HCT116 (cell line): Measurements from ENCODE around the gene SLC22A23. TPM values are rescaled to one million over a fixed set of nuclear protein-coding genes. Genes with fewer than 3 reads are reported as not detected.

Source experiments
- ATAC-seq: fragments of 200-7000 bp; cut with Tn5 transposase; 2 replicates; pipeline ENCODE4 v1.9.1; 2020; ENCODE audit warnings: mild to moderate bottlenecking, moderate library complexity
- BruUV-seq: library from RNA; stranded (reverse); fragments of 400-500 nt; replicated peaks from 2 replicates; lab custom pipeline; 2021; lab: Mats Ljungman, UMichigan
- CTCF ChIA-PET: fragments of 300-600 bp; sonication (Branson Sonifier 250); formaldehyde crosslinking; loops from one replicate; lab custom pipeline; 2021; ENCODE audit warnings: antibody characterized with exemption; lab: Charles Lee
- POLR2A ChIA-PET: fragments of 300-600, 350-600 bp; sonication (Branson Sonifier 250); formaldehyde crosslinking; loops from one replicate; lab custom pipeline; 2021; ENCODE audit warnings: antibody characterized with exemption; lab: Charles Lee
- RAD21 ChIA-PET, 2 experiments: fragments of 300-600 bp; sonication (Branson Sonifier 250); formaldehyde crosslinking; loops; one replicate each; lab custom pipeline; 2023; ENCODE audit warnings: low total read pairs in 2 of 2; ENCODE audit not compliant: uncharacterized antibody in 2 of 2, unreplicated experiment in 2 of 2, low non-redundant PET in 1 of 2; lab: Charles Lee
- DNase-seq: peaks from one replicate; pipeline ENCODE4 v3.0.0-alpha.2; 2010; ENCODE audit warnings: low read depth, low spot score
- H2AFZ ChIP-seq: fragments of 200-600 bp; shearing (Covaris generic), sonication (generic); 2 replicates; pipeline ENCODE4 v1.6.1; 2017; ENCODE audit warnings: low read depth, mixed run types, mixed read lengths, antibody characterized with exemption, low read length; ENCODE audit not compliant: poor library complexity, severe bottlenecking
- H3K27ac ChIP-seq: 2 replicates; pipeline ENCODE4 v1.5.1; 2012; ENCODE audit warnings: low read depth, low read length
- H3K27me3 ChIP-seq: fragments of 200-600 bp; sonication (generic); 2 replicates; pipeline ENCODE4 v1.6.1; 2016; ENCODE audit warnings: mixed run types, low read length, mixed read lengths; ENCODE audit not compliant: insufficient read depth
- H3K36me3 ChIP-seq, 2 experiments: fragments of 200-500 bp in 1 of 2; fragments of 200-600 bp in 1 of 2; sonication (Bioruptor generic) in 1 of 2; sonication (generic) in 1 of 2; 2 replicates each; pipeline versions ENCODE4 v1.5.1 to v1.6.1; 2014 to 2016; ENCODE audit warnings: low read length in 2 of 2, inconsistent platforms in 1 of 2, mixed read lengths in 1 of 2, mixed run types in 1 of 2; ENCODE audit not compliant: insufficient read depth in 2 of 2, control insufficient read depth in 1 of 2
- H3K4me1 ChIP-seq, 2 experiments: fragments of 200-600 bp in 1 of 2; sonication (generic) in 1 of 2; 2 replicates each; pipeline versions ENCODE4 v1.5.1 to v1.6.1; 2012 to 2017; ENCODE audit warnings: low read length in 2 of 2, inconsistent platforms in 1 of 2, mild to moderate bottlenecking in 1 of 2, mixed read lengths in 1 of 2, mixed run types in 1 of 2, moderate library complexity in 1 of 2; ENCODE audit not compliant: insufficient read depth in 2 of 2, control insufficient read depth in 1 of 2
- H3K4me2 ChIP-seq: fragments of 200-600 bp; sonication (generic); 2 replicates; pipeline ENCODE4 v1.6.1; 2017; ENCODE audit warnings: mixed run types, low read length, mixed read lengths
- H3K4me3 ChIP-seq, 2 experiments: fragments of 200-600 bp in 1 of 2; sonication (generic) in 1 of 2; replicated peaks in 1 of 2; 2 replicates each; pipeline ENCODE4 v1.5.1; 2011 to 2016; ENCODE audit warnings: low read length in 2 of 2, control low read depth in 1 of 2, low read depth in 1 of 2, mild to moderate bottlenecking in 1 of 2, mixed read lengths in 1 of 2, mixed run types in 1 of 2
- H3K79me2 ChIP-seq: fragments of 200-600 bp; sonication (generic); 2 replicates; pipeline ENCODE4 v1.6.1; 2017; ENCODE audit warnings: mild to moderate bottlenecking, mixed run types, low read length, moderate library complexity, mixed read lengths; ENCODE audit not compliant: insufficient read depth
- H3K9ac ChIP-seq: fragments of 200-600 bp; sonication (generic); 2 replicates; pipeline ENCODE4 v1.6.1; 2016; ENCODE audit warnings: low read length, mixed read lengths
- H3K9me2 ChIP-seq: fragments of 200-600 bp; sonication (generic), shearing (Covaris generic); 2 replicates; pipeline ENCODE4 v1.6.1; 2017; ENCODE audit warnings: mixed run types, mild to moderate bottlenecking, moderate library complexity; ENCODE audit not compliant: insufficient read depth
- H3K9me3 ChIP-seq, 2 experiments: fragments of 200-500 bp in 1 of 2; fragments of 200-600 bp in 1 of 2; sonication (Bioruptor generic) in 1 of 2; sonication (generic) in 1 of 2; 2 replicates each; pipeline ENCODE4 v1.6.1; 2014 to 2017; ENCODE audit warnings: low read length in 2 of 2, mixed read lengths in 2 of 2, inconsistent platforms in 1 of 2, low read depth in 1 of 2, mild to moderate bottlenecking in 1 of 2, mixed run types in 1 of 2, moderate library complexity in 1 of 2; ENCODE audit not compliant: control insufficient read depth in 1 of 2, insufficient read depth in 1 of 2
- H4K20me1 ChIP-seq: fragments of 200-600 bp; sonication (generic), shearing (Covaris generic); 2 replicates; pipeline ENCODE4 v1.6.1; 2017; ENCODE audit warnings: mixed run types, mild to moderate bottlenecking, moderate library complexity; ENCODE audit not compliant: insufficient read depth
- ATF3 ChIP-seq: IDR thresholded peaks from 2 replicates; pipeline ENCODE4 v1.6.1; 2012
- JUND ChIP-seq: IDR thresholded peaks from 2 replicates; pipeline ENCODE4 v1.6.1; 2012
- POLR2A ChIP-seq: IDR thresholded peaks from 2 replicates; pipeline ENCODE4 v1.7.0; 2011; ENCODE audit warnings: borderline replicate concordance; ENCODE audit not compliant: insufficient read depth, insufficient read length; ENCODE audit errors: extremely low read depth
- RAD21 ChIP-seq: IDR thresholded peaks from 2 replicates; pipeline ENCODE4 v1.6.1; 2012; ENCODE audit warnings: low read depth, mild to moderate bottlenecking
- REST ChIP-seq: IDR thresholded peaks from 2 replicates; pipeline ENCODE4 v1.6.1; 2012; ENCODE audit warnings: low read depth
- SIN3A ChIP-seq: IDR thresholded peaks from 2 replicates; pipeline ENCODE4 v1.6.1; 2012; ENCODE audit warnings: low read depth
- SP1 ChIP-seq: IDR thresholded peaks from 2 replicates; pipeline ENCODE4 v1.6.1; 2012; ENCODE audit warnings: low read depth
- TCF7L2 ChIP-seq: IDR thresholded peaks from 2 replicates; pipeline ENCODE4 v1.7.0; 2011; ENCODE audit warnings: borderline replicate concordance, inconsistent platforms; ENCODE audit not compliant: insufficient read depth, insufficient read length; ENCODE audit errors: extremely low read depth
- YY1 ChIP-seq: IDR thresholded peaks from 2 replicates; pipeline ENCODE4 v1.6.1; 2011; ENCODE audit warnings: low read length, low read depth, moderate library complexity, mild to moderate bottlenecking; ENCODE audit not compliant: insufficient replicate concordance; ENCODE audit errors: extremely low read depth
- ZBTB33 ChIP-seq: IDR thresholded peaks from 2 replicates; pipeline ENCODE4 v1.6.1; 2011; ENCODE audit warnings: mild to moderate bottlenecking, low read length, moderate library complexity; ENCODE audit not compliant: insufficient replicate concordance; ENCODE audit errors: extremely low read depth
- ZFX ChIP-seq: fragments of 450-650 bp; IDR thresholded peaks from 2 replicates; pipeline ENCODE4 v1.6.1; 2017
- ZNF274 ChIP-seq: fragments of 200-500 bp; sonication (Bioruptor generic); IDR thresholded peaks from 2 replicates; pipeline ENCODE4 v1.6.1; 2014; ENCODE audit warnings: mild to moderate bottlenecking, low read depth, low read length, inconsistent platforms
- intact Hi-C: fragments of 100-400 bp; cut with micrococcal nuclease; formaldehyde crosslinking; loops from 2 replicates; pipeline ENCODE4 v1.10.0; 2022
- total RNA-seq: library from RNA; stranded (reverse); gene quantifications from one replicate; pipeline ENCODE4 v1.2.1, GENCODE V29; 2021; ENCODE audit not compliant: unreplicated experiment
- TF ChIP-seq, protein P1 (sequence below), 3 experiments: fragments of 200-600 bp in 1 of 3; sonication (generic) in 1 of 3; IDR thresholded peaks in 2 of 3; conservative IDR thresholded peaks in 1 of 3; 2 replicates each; pipeline ENCODE4 v1.5.1; 2012 to 2017; ENCODE audit warnings: low read depth in 2 of 3, low read length in 2 of 3, antibody characterized with exemption in 1 of 3, borderline replicate concordance in 1 of 3, control low read depth in 1 of 3, mild to moderate bottlenecking in 1 of 3, mixed read lengths in 1 of 3, mixed run types in 1 of 3, moderate library complexity in 1 of 3; ENCODE audit not compliant: insufficient read depth in 1 of 3

SLC22A23 gene
- total RNA-seq, 1 experiment from 2014 or later, result 11.5 TPM

GRCh38 chr6:3481640-3482039, 24.8 kb upstream of the SLC22A23 start:
- no peak overlapping the region for H3K27ac ChIP-seq
- H3K4me1 ChIP-seq, result peaks cover 0 to 11% of the 10 kb centered on the region in 2 experiments; a peak in 2 of 4 replicates
- ChIA-PET CTCF (no interaction called here), RAD21 (no interaction called here), POLR2A (no interaction called here)
- H2AFZ ChIP-seq, result no peak overlapping the region
- no peak for ATAC-seq
- no peak overlapping the region for H3K4me3 ChIP-seq
- H3K9ac ChIP-seq, result no peak overlapping the region
- no TSS peak for BruUV-seq
- no peaks in the 10 kb centered on the region for H3K36me3 ChIP-seq
- peaks cover 0 to 6% of the 10 kb centered on the region in 2 experiments; a peak in 1 of 4 replicates for H3K9me3 ChIP-seq
- no peak overlapping the region for H3K4me2 ChIP-seq
- H3K79me2 ChIP-seq, result no peaks in the 10 kb centered on the region
- intact Hi-C loops, result no loop called here
- TF ChIP-seq, protein P1, sequence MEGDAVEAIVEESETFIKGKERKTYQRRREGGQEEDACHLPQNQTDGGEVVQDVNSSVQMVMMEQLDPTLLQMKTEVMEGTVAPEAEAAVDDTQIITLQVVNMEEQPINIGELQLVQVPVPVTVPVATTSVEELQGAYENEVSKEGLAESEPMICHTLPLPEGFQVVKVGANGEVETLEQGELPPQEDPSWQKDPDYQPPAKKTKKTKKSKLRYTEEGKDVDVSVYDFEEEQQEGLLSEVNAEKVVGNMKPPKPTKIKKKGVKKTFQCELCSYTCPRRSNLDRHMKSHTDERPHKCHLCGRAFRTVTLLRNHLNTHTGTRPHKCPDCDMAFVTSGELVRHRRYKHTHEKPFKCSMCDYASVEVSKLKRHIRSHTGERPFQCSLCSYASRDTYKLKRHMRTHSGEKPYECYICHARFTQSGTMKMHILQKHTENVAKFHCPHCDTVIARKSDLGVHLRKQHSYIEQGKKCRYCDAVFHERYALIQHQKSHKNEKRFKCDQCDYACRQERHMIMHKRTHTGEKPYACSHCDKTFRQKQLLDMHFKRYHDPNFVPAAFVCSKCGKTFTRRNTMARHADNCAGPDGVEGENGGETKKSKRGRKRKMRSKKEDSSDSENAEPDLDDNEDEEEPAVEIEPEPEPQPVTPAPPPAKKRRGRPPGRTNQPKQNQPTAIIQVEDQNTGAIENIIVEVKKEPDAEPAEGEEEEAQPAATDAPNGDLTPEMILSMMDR (IDR thresholded peaks at IDR 0.05 in 2 of 3, conservative IDR thresholded peaks at IDR 0.05 in 1 of 3; ENCODE audit: borderline replicate concordance in 1 of 3, insufficient read depth in 1 of 3, low read depth in 2 of 3, low read length in 2 of 3), result no peak
- TF ChIP-seq SIN3A, result no peak
- TF ChIP-seq RAD21, result no peak
- no peak for TF ChIP-seq ATF3
- TF ChIP-seq YY1, result no peak
- no peak for TF ChIP-seq JUND
- no peak for TF ChIP-seq REST
- no peak for TF ChIP-seq ZNF274
- no peak for TF ChIP-seq TCF7L2
- no peak for TF ChIP-seq ZBTB33
- TF ChIP-seq ZFX, result no peak
- no peak for TF ChIP-seq SP1
- TF ChIP-seq POLR2A, result no peak
- no peaks in the 10 kb centered on the region for H4K20me1 ChIP-seq
- H3K9me2 ChIP-seq, result no peaks in the 10 kb centered on the region
- H3K27me3 ChIP-seq, result no peaks in the 10 kb centered on the region
- no peak for DNase-seq
